ENCODE data around the gene TRAFD1. TPM values are rescaled to one million over a fixed set of nuclear protein-coding genes. Genes with fewer than 3 reads are reported as not detected.

The TRAFD1 gene
- total and polyA plus RNA-seq, 2 experiments from 2014 or later: 17.4 to 30.4 TPM

GRCh38 chr12:112134731-112135130, 9.4 kb downstream of the TRAFD1 start:
- Mint-ChIP-seq H3K9me3 (no peaks in the 10 kb centered on the region), H3K4me1 (no peaks in the 10 kb centered on the region), H3K36me3 (ENCODE audit: low read depth) (peaks cover 11% of the 10 kb centered on the region; the same call in 2 of the 3 replicates), H3K4me3 (no peak overlapping the region), H3K27ac (no peak overlapping the region), H3K27me3 (ENCODE audit: insufficient read depth, low read depth, poor library complexity) (no peaks in the 10 kb centered on the region)
- no peaks in the 10 kb centered on the region for H3K9me2 ChIP-seq (ENCODE audit: insufficient read depth)
- H3F3A ChIP-seq (replicated peaks; ENCODE audit: low read depth): no peaks in the 10 kb centered on the region
- H3K4me3 ChIP-seq: no peak overlapping the region
- TF ChIP-seq, protein P1, sequence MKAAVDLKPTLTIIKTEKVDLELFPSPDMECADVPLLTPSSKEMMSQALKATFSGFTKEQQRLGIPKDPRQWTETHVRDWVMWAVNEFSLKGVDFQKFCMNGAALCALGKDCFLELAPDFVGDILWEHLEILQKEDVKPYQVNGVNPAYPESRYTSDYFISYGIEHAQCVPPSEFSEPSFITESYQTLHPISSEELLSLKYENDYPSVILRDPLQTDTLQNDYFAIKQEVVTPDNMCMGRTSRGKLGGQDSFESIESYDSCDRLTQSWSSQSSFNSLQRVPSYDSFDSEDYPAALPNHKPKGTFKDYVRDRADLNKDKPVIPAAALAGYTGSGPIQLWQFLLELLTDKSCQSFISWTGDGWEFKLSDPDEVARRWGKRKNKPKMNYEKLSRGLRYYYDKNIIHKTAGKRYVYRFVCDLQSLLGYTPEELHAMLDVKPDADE (IDR thresholded peaks at IDR 0.05): no peak
- no peak for TF ChIP-seq EZH2 (IDR thresholded peaks at IDR 0.05; ENCODE audit: low read depth, unreplicated experiment)
- TF ChIP-seq POLR2AphosphoS5 (IDR thresholded peaks at IDR 0.05; ENCODE audit: low read depth): no peak
- TF ChIP-seq CREB1 (CRISPR knock-in tag; IDR thresholded peaks at IDR 0.05; ENCODE audit: low read depth): no peak
- no peak for TF ChIP-seq NANOG (IDR thresholded peaks at IDR 0.05; ENCODE audit: borderline replicate concordance)
- TF ChIP-seq ZNF331 (CRISPR knock-in tag; IDR thresholded peaks at IDR 0.05; ENCODE audit: low read depth): no peak
- TF ChIP-seq JUNB (IDR thresholded peaks at IDR 0.05; ENCODE audit: unreplicated experiment): no peak
- no peak for TF ChIP-seq CTCF (conservative IDR thresholded peaks at IDR 0.05; ENCODE audit: low read depth in 2 of 2)
- no peak for TF ChIP-seq EZH2phosphoT487 (IDR thresholded peaks at IDR 0.05; ENCODE audit: unreplicated experiment)
- no peak for TF ChIP-seq ZNF114 (CRISPR knock-in tag; IDR thresholded peaks at IDR 0.05)
- TF ChIP-seq, protein P2, sequence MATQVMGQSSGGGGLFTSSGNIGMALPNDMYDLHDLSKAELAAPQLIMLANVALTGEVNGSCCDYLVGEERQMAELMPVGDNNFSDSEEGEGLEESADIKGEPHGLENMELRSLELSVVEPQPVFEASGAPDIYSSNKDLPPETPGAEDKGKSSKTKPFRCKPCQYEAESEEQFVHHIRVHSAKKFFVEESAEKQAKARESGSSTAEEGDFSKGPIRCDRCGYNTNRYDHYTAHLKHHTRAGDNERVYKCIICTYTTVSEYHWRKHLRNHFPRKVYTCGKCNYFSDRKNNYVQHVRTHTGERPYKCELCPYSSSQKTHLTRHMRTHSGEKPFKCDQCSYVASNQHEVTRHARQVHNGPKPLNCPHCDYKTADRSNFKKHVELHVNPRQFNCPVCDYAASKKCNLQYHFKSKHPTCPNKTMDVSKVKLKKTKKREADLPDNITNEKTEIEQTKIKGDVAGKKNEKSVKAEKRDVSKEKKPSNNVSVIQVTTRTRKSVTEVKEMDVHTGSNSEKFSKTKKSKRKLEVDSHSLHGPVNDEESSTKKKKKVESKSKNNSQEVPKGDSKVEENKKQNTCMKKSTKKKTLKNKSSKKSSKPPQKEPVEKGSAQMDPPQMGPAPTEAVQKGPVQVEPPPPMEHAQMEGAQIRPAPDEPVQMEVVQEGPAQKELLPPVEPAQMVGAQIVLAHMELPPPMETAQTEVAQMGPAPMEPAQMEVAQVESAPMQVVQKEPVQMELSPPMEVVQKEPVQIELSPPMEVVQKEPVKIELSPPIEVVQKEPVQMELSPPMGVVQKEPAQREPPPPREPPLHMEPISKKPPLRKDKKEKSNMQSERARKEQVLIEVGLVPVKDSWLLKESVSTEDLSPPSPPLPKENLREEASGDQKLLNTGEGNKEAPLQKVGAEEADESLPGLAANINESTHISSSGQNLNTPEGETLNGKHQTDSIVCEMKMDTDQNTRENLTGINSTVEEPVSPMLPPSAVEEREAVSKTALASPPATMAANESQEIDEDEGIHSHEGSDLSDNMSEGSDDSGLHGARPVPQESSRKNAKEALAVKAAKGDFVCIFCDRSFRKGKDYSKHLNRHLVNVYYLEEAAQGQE (IDR thresholded peaks at IDR 0.05; ENCODE audit: unreplicated experiment): no peak
- TF ChIP-seq STAT1 (IDR thresholded peaks at IDR 0.05; ENCODE audit: unreplicated experiment): no peak
- TF ChIP-seq ZNF462 (CRISPR knock-in tag; IDR thresholded peaks at IDR 0.05): no peak
- H2AFZ ChIP-seq: no peak overlapping the region
- no peaks in the 10 kb centered on the region for H3K4me1 ChIP-seq (ENCODE audit: insufficient read depth)
- no peaks in the 10 kb centered on the region for H3K27me3 ChIP-seq (ENCODE audit: insufficient read depth)
- H3K36me3 ChIP-seq (ENCODE audit: insufficient read depth): peaks cover 15% of the 10 kb centered on the region; the same call in 1 of the 2 replicates
- ATAC-seq: no peak
- H3K4me2 ChIP-seq: no peak overlapping the region
- H4K20me1 ChIP-seq (replicated peaks; ENCODE audit: insufficient read depth): no peaks in the 10 kb centered on the region; the same call in 1 of the 2 replicates
- no peaks in the 10 kb centered on the region for H3K79me2 ChIP-seq (replicated peaks; ENCODE audit: insufficient read depth)
- no peak for DNase-seq (ENCODE audit: low spot score)
- no peak overlapping the region for H3K27ac ChIP-seq (ENCODE audit: low read depth)
